Measurements from ENCODE around the gene PRELP.

The PRELP gene

GRCh38 chr1:203525685-203526084, 50.1 kb downstream of the PRELP start:
- Histone ChIP-seq H3K9ac (ENCODE audit: low read depth, low read length) (no peak overlapping the region), H3K4me3 (ENCODE audit: low read depth, low read length) (no peak overlapping the region), H3K9me3 (ENCODE audit: control insufficient read depth, insufficient read depth, low read length) (no peaks in the 10 kb centered on the region), H3K27ac (ENCODE audit: low read depth, low read length) (no peak overlapping the region), H3K4me1 (ENCODE audit: control insufficient read depth, insufficient read depth, low read length) (peaks cover 39% of the 10 kb centered on the region), H3K27me3 (ENCODE audit: control insufficient read depth, insufficient read depth, low read length) (peaks cover 21% of the 10 kb centered on the region), H3K36me3 (ENCODE audit: control insufficient read depth, insufficient read depth, low read length) (no peaks in the 10 kb centered on the region)

- Histone ChIP-seq H3K27me3 (ENCODE audit: control insufficient read depth, insufficient read depth, low read length) (peaks cover 16% of the 10 kb centered on the region), H3K36me3 (ENCODE audit: control insufficient read depth, insufficient read depth, low read length) (no peaks in the 10 kb centered on the region), H3K4me3 (ENCODE audit: low read depth, low read length) (no peak overlapping the region), H3K9me3 (ENCODE audit: control insufficient read depth, insufficient read depth, low read length) (no peaks in the 10 kb centered on the region), H3K9ac (ENCODE audit: low read depth, low read length) (no peak overlapping the region), H3K4me1 (ENCODE audit: control insufficient read depth, insufficient read depth, low read length) (peaks cover 35% of the 10 kb centered on the region), H3K27ac (ENCODE audit: low read depth, low read length) (no peak overlapping the region)
These were observed 50.5 kb downstream of the PRELP start for GRCh38 chr1:203526130-203526529.

- H3K9me3 ChIP-seq (ENCODE audit: control insufficient read depth, insufficient read depth, low read length), result no peaks in the 10 kb centered on the region
- H3K4me3 ChIP-seq (ENCODE audit: low read depth, low read length), result no peak overlapping the region
- peaks cover 30% of the 10 kb centered on the region for H3K4me1 ChIP-seq (ENCODE audit: control insufficient read depth, insufficient read depth, low read length)
- H3K27ac ChIP-seq (ENCODE audit: low read depth, low read length), result no peak overlapping the region
- H3K9ac ChIP-seq (ENCODE audit: low read depth, low read length), result no peak overlapping the region
- H3K27me3 ChIP-seq (ENCODE audit: control insufficient read depth, insufficient read depth, low read length), result peaks cover 12% of the 10 kb centered on the region
- H3K36me3 ChIP-seq (ENCODE audit: control insufficient read depth, insufficient read depth, low read length), result no peaks in the 10 kb centered on the region
These were observed 51.0 kb downstream of the PRELP start for GRCh38 chr1:203526572-203526971.

- peaks cover 26% of the 10 kb centered on the region for H3K4me1 ChIP-seq (ENCODE audit: control insufficient read depth, insufficient read depth, low read length)
- no peaks in the 10 kb centered on the region for H3K9me3 ChIP-seq (ENCODE audit: control insufficient read depth, insufficient read depth, low read length)
- no peaks in the 10 kb centered on the region for H3K36me3 ChIP-seq (ENCODE audit: control insufficient read depth, insufficient read depth, low read length)
- no peak overlapping the region for H3K27ac ChIP-seq (ENCODE audit: low read depth, low read length)
- no peak overlapping the region for H3K4me3 ChIP-seq (ENCODE audit: low read depth, low read length)
- H3K9ac ChIP-seq (ENCODE audit: low read depth, low read length), result no peak overlapping the region
- peaks cover 7% of the 10 kb centered on the region for H3K27me3 ChIP-seq (ENCODE audit: control insufficient read depth, insufficient read depth, low read length)
These were observed 51.4 kb downstream of the PRELP start for GRCh38 chr1:203527013-203527412.

- Histone ChIP-seq H3K9ac (ENCODE audit: low read depth, low read length) (no peak overlapping the region), H3K9me3 (ENCODE audit: control insufficient read depth, insufficient read depth, low read length) (no peaks in the 10 kb centered on the region), H3K4me3 (ENCODE audit: low read depth, low read length) (no peak overlapping the region), H3K4me1 (ENCODE audit: control insufficient read depth, insufficient read depth, low read length) (peaks cover 15% of the 10 kb centered on the region), H3K27me3 (ENCODE audit: control insufficient read depth, insufficient read depth, low read length) (no peaks in the 10 kb centered on the region), H3K36me3 (ENCODE audit: control insufficient read depth, insufficient read depth, low read length) (no peaks in the 10 kb centered on the region), H3K27ac (ENCODE audit: low read depth, low read length) (no peak overlapping the region)
These were observed 52.5 kb downstream of the PRELP start for GRCh38 chr1:203528063-203528462.

GRCh38 chr1:203528976-203529835, 53.6 kb downstream of the PRELP start:
- Histone ChIP-seq H3K9me3 (ENCODE audit: control insufficient read depth, insufficient read depth, low read length) (no peaks in the 10 kb centered on the region), H3K4me1 (ENCODE audit: control insufficient read depth, insufficient read depth, low read length) (peaks cover 12% of the 10 kb centered on the region), H3K27ac (ENCODE audit: low read depth, low read length) (no peak overlapping the region), H3K9ac (ENCODE audit: low read depth, low read length) (no peak overlapping the region), H3K4me3 (ENCODE audit: low read depth, low read length) (no peak overlapping the region), H3K36me3 (ENCODE audit: control insufficient read depth, insufficient read depth, low read length) (no peaks in the 10 kb centered on the region), H3K27me3 (ENCODE audit: control insufficient read depth, insufficient read depth, low read length) (no peaks in the 10 kb centered on the region; the same call in 1 of the 2 replicates)

- Histone ChIP-seq H3K4me1 (ENCODE audit: control insufficient read depth, insufficient read depth, low read length) (no peaks in the 10 kb centered on the region), H3K27ac (ENCODE audit: low read depth, low read length) (no peak overlapping the region), H3K4me3 (ENCODE audit: low read depth, low read length) (no peak overlapping the region), H3K9me3 (ENCODE audit: control insufficient read depth, insufficient read depth, low read length) (no peaks in the 10 kb centered on the region), H3K9ac (ENCODE audit: low read depth, low read length) (no peak overlapping the region), H3K27me3 (ENCODE audit: control insufficient read depth, insufficient read depth, low read length) (no peaks in the 10 kb centered on the region; the same call in 1 of the 2 replicates), H3K36me3 (ENCODE audit: control insufficient read depth, insufficient read depth, low read length) (no peaks in the 10 kb centered on the region)
These were observed 55.5 kb downstream of the PRELP start for GRCh38 chr1:203531063-203531462.

- no peaks in the 10 kb centered on the region for H3K4me1 ChIP-seq (ENCODE audit: control insufficient read depth, insufficient read depth, low read length)
- H3K27ac ChIP-seq (ENCODE audit: low read depth, low read length), result no peak overlapping the region
- H3K9ac ChIP-seq (ENCODE audit: low read depth, low read length), result no peak overlapping the region
These were observed 58.4 kb downstream of the PRELP start for GRCh38 chr1:203534012-203534411.

GRCh38 chr1:203534526-203534925, 58.9 kb downstream of the PRELP start:
- Histone ChIP-seq H3K27me3 (ENCODE audit: control insufficient read depth, insufficient read depth, low read length) (no peaks in the 10 kb centered on the region; the same call in 1 of the 2 replicates), H3K27ac (ENCODE audit: low read depth, low read length) (no peak overlapping the region), H3K9ac (ENCODE audit: low read depth, low read length) (no peak overlapping the region), H3K9me3 (ENCODE audit: control insufficient read depth, insufficient read depth, low read length) (no peaks in the 10 kb centered on the region), H3K4me1 (ENCODE audit: control insufficient read depth, insufficient read depth, low read length) (no peaks in the 10 kb centered on the region), H3K4me3 (ENCODE audit: low read depth, low read length) (no peak overlapping the region), H3K36me3 (ENCODE audit: control insufficient read depth, insufficient read depth, low read length) (no peaks in the 10 kb centered on the region)

More at GRCh38 chr1:203534012-203534411, 58.4 kb downstream of the PRELP start:
- Histone ChIP-seq H3K9me3 (ENCODE audit: control insufficient read depth, insufficient read depth, low read length) (no peaks in the 10 kb centered on the region), H3K4me3 (ENCODE audit: low read depth, low read length) (no peak overlapping the region), H3K27me3 (ENCODE audit: control insufficient read depth, insufficient read depth, low read length) (no peaks in the 10 kb centered on the region; the same call in 1 of the 2 replicates), H3K36me3 (ENCODE audit: control insufficient read depth, insufficient read depth, low read length) (no peaks in the 10 kb centered on the region)

- H3K9ac ChIP-seq (ENCODE audit: low read depth, low read length), result no peak overlapping the region
- no peaks in the 10 kb centered on the region for H3K9me3 ChIP-seq (ENCODE audit: control insufficient read depth, insufficient read depth, low read length)
- no peaks in the 10 kb centered on the region; the same call in 1 of the 2 replicates for H3K27me3 ChIP-seq (ENCODE audit: control insufficient read depth, insufficient read depth, low read length)
- no peak overlapping the region for H3K4me3 ChIP-seq (ENCODE audit: low read depth, low read length)
- no peaks in the 10 kb centered on the region for H3K36me3 ChIP-seq (ENCODE audit: control insufficient read depth, insufficient read depth, low read length)
- peaks cover 3% of the 10 kb centered on the region; the same call in 1 of the 2 replicates for H3K4me1 ChIP-seq (ENCODE audit: control insufficient read depth, insufficient read depth, low read length)
- no peak overlapping the region for H3K27ac ChIP-seq (ENCODE audit: low read depth, low read length)
These were observed 61.0 kb downstream of the PRELP start for GRCh38 chr1:203536575-203536974.

- no peak overlapping the region for H3K9ac ChIP-seq (ENCODE audit: low read depth, low read length)
- peaks cover 3% of the 10 kb centered on the region; the same call in 1 of the 2 replicates for H3K4me1 ChIP-seq (ENCODE audit: control insufficient read depth, insufficient read depth, low read length)
- H3K27ac ChIP-seq (ENCODE audit: low read depth, low read length), result no peak overlapping the region
- no peaks in the 10 kb centered on the region for H3K36me3 ChIP-seq (ENCODE audit: control insufficient read depth, insufficient read depth, low read length)
- no peak overlapping the region for H3K4me3 ChIP-seq (ENCODE audit: low read depth, low read length)
- no peaks in the 10 kb centered on the region for H3K9me3 ChIP-seq (ENCODE audit: control insufficient read depth, insufficient read depth, low read length)
- no peaks in the 10 kb centered on the region; the same call in 1 of the 2 replicates for H3K27me3 ChIP-seq (ENCODE audit: control insufficient read depth, insufficient read depth, low read length)
These were observed 61.4 kb downstream of the PRELP start for GRCh38 chr1:203536980-203537455.

Measured in HUES48 (cell line).